Neural progenitor cell (in vitro differentiated cells): ENCODE results near the gene PFN1. TPM values are rescaled to one million over a fixed set of nuclear protein-coding genes. Genes with fewer than 3 reads are reported as not detected.

Experiments used
- DNase-seq: peaks from one replicate; pipeline ENCODE4 v3.0.0-alpha.2; 2016; ENCODE audit warnings: low spot score
- H2AFZ ChIP-seq: fragments of 200-600 bp; sonication (generic); replicated peaks from 2 replicates; pipeline ENCODE4 v1.6.1; 2016; ENCODE audit warnings: antibody characterized with exemption
- H3F3A ChIP-seq: fragments of 200-600 bp; sonication (generic); 2 replicates; pipeline ENCODE4 v1.6.1; 2016; ENCODE audit warnings: antibody characterized with exemption, low read depth
- H3K27ac ChIP-seq: fragments of 200-600 bp; sonication (generic); 2 replicates; pipeline ENCODE4 v1.5.1; 2016; ENCODE audit warnings: mild to moderate bottlenecking
- H3K27me3 ChIP-seq: fragments of 200-600 bp; sonication (generic); 2 replicates; pipeline ENCODE4 v1.6.1; 2016; ENCODE audit warnings: mild to moderate bottlenecking, moderate library complexity
- H3K36me3 ChIP-seq: fragments of 200-600 bp; sonication (generic); 2 replicates; pipeline ENCODE4 v1.5.1; 2016
- H3K4me1 ChIP-seq: fragments of 200-600 bp; sonication (generic); 2 replicates; pipeline ENCODE4 v1.6.1; 2016; ENCODE audit warnings: mixed run types
- H3K4me2 ChIP-seq: fragments of 200-600 bp; sonication (generic); 2 replicates; pipeline ENCODE4 v1.6.1; 2016
- H3K4me3 ChIP-seq: fragments of 200-600 bp; sonication (generic); 2 replicates; pipeline ENCODE4 v1.5.1; 2016
- H3K79me2 ChIP-seq: fragments of 200-600 bp; sonication (generic); 2 replicates; pipeline ENCODE4 v1.6.1; 2016; ENCODE audit warnings: low read depth
- H3K9ac ChIP-seq: fragments of 200-600 bp; sonication (generic); 2 replicates; pipeline ENCODE4 v1.6.1; 2016
- H3K9me3 ChIP-seq: fragments of 200-600 bp; sonication (generic); 2 replicates; pipeline ENCODE4 v1.5.1; 2016; ENCODE audit warnings: low read depth
- H4K20me1 ChIP-seq: fragments of 200-600 bp; sonication (generic); 2 replicates; pipeline ENCODE4 v1.6.1; 2016; ENCODE audit warnings: low read depth
- H3K27ac Mint-ChIP-seq: 3 replicates; pipeline ENCODE4 v1.8.0; 2021; ENCODE audit warnings: mixed read lengths
- H3K27me3 Mint-ChIP-seq: 2 replicates; pipeline ENCODE4 v1.8.0; 2022; ENCODE audit warnings: low read depth, mild to moderate bottlenecking, inconsistent platforms, moderate library complexity, mixed read lengths; ENCODE audit not compliant: insufficient read depth
- H3K36me3 Mint-ChIP-seq: 3 replicates; pipeline ENCODE4 v1.8.0; 2021; ENCODE audit warnings: mixed read lengths
- H3K4me1 Mint-ChIP-seq: 3 replicates; pipeline ENCODE4 v1.8.0; 2021; ENCODE audit warnings: mixed read lengths
- H3K4me3 Mint-ChIP-seq: 3 replicates; pipeline ENCODE4 v1.8.0; 2021; ENCODE audit warnings: mild to moderate bottlenecking, moderate library complexity, mixed read lengths
- H3K9me3 Mint-ChIP-seq: 3 replicates; pipeline ENCODE4 v1.8.0; 2020; ENCODE audit warnings: mixed read lengths
- EZH2 ChIP-seq: fragments of 200-600 bp; sonication (generic); IDR thresholded peaks from 2 replicates; pipeline ENCODE4 v1.6.1; 2017; ENCODE audit warnings: antibody characterized with exemption, mild to moderate bottlenecking, moderate library complexity
- EZH2phosphoT487 ChIP-seq: fragments of 200-600 bp; sonication (generic); IDR thresholded peaks from 2 replicates; pipeline ENCODE4 v1.6.1; 2017; ENCODE audit warnings: antibody characterized with exemption
- microRNA-seq: library from miRNA; unstranded; fragments of <30 nt; microRNA quantifications from one replicate; pipeline ENCODE4, GENCODE V29; 2016
- small RNA-seq: library from RNA; depleted of rRNA; stranded (forward); fragments of <200 nt; gene quantifications from one replicate; pipeline ENCODE3, GENCODE V24; 2015
- total RNA-seq: library from RNA; depleted of rRNA; stranded (reverse); fragments of >200 nt; gene quantifications from 2 replicates; pipeline ENCODE4 v1.2.3, GENCODE V29; 2015; ENCODE audit warnings: low replicate concordance
- TF ChIP-seq, protein P1 (sequence below): fragments of 200-600 bp; sonication (generic); IDR thresholded peaks from 2 replicates; pipeline ENCODE4 v1.5.1; 2017; ENCODE audit warnings: antibody characterized with exemption, mild to moderate bottlenecking

The PFN1 gene
- total RNA-seq, 1 donor from 2014 or later: 203 TPM

DNA sequence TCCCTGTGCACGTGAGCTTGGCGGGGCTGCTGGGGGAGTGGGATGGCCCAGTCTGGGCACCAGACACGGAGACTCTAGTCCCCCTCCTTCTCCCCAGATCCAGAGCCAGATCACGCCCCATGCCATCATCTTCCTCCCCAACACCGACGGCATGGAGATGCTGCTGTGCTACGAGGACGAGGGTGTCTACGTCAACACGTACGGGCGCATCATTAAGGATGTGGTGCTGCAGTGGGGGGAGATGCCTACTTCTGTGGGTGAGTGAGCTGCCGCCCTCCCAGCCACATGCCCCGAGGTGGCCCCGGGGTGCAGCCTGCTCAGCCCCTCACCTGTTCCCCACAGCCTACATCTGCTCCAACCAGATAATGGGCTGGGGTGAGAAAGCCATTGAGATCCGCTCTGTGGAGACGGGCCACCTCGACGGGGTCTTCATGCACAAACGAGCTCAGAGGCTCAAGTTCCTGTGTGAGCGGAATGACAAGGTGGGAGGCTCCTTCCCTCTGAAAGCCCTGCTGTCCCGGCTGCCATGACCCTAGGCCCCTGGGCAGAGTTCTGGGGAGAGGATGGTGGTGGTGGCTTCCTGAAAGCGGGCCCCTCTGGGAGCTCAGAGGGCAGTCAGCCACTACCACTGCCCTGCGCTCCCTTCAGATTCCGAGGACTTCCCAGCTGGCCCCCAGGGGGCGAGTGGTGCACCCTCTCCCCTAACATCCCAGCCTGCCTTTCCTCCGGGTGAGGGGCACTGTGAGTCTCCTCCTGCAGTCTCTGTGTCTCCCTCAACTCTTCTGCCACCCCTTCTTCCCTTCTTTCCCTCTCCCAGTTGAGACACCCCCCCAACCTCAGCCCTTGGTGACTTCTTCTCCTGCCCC lies 51.8 kb downstream of the PFN1 start:
- peaks cover 21% of the 10 kb centered on the region for H3K27me3 ChIP-seq
- no peak overlapping the region for H3K4me3 Mint-ChIP-seq
- no peaks in the 10 kb centered on the region for H3K4me1 ChIP-seq
- no peaks in the 10 kb centered on the region for H3K9me3 ChIP-seq
- no peak overlapping the region for H3K27ac ChIP-seq
- no peaks in the 10 kb centered on the region for H4K20me1 ChIP-seq
- peaks cover 11% of the 10 kb centered on the region for H3K36me3 Mint-ChIP-seq
- H3K27ac Mint-ChIP-seq: no peak overlapping the region
- H2AFZ ChIP-seq: no peak overlapping the region
- H3F3A ChIP-seq: peaks cover 10% of the 10 kb centered on the region
- no peaks in the 10 kb centered on the region for H3K36me3 ChIP-seq
- H3K9ac ChIP-seq: no peak overlapping the region
- H3K4me3 ChIP-seq: no peak overlapping the region
- TF ChIP-seq EZH2phosphoT487 (no peak), EZH2 (no peak)
- TF ChIP-seq, protein P1, sequence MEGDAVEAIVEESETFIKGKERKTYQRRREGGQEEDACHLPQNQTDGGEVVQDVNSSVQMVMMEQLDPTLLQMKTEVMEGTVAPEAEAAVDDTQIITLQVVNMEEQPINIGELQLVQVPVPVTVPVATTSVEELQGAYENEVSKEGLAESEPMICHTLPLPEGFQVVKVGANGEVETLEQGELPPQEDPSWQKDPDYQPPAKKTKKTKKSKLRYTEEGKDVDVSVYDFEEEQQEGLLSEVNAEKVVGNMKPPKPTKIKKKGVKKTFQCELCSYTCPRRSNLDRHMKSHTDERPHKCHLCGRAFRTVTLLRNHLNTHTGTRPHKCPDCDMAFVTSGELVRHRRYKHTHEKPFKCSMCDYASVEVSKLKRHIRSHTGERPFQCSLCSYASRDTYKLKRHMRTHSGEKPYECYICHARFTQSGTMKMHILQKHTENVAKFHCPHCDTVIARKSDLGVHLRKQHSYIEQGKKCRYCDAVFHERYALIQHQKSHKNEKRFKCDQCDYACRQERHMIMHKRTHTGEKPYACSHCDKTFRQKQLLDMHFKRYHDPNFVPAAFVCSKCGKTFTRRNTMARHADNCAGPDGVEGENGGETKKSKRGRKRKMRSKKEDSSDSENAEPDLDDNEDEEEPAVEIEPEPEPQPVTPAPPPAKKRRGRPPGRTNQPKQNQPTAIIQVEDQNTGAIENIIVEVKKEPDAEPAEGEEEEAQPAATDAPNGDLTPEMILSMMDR: no peak
- H3K4me2 ChIP-seq: no peak overlapping the region
- peaks cover 2% of the 10 kb centered on the region for H3K4me1 Mint-ChIP-seq
- no peaks in the 10 kb centered on the region for H3K79me2 ChIP-seq
- no peak for DNase-seq
- H3K9me3 Mint-ChIP-seq: no peaks in the 10 kb centered on the region
- H3K27me3 Mint-ChIP-seq: peaks cover 11% of the 10 kb centered on the region

DNA sequence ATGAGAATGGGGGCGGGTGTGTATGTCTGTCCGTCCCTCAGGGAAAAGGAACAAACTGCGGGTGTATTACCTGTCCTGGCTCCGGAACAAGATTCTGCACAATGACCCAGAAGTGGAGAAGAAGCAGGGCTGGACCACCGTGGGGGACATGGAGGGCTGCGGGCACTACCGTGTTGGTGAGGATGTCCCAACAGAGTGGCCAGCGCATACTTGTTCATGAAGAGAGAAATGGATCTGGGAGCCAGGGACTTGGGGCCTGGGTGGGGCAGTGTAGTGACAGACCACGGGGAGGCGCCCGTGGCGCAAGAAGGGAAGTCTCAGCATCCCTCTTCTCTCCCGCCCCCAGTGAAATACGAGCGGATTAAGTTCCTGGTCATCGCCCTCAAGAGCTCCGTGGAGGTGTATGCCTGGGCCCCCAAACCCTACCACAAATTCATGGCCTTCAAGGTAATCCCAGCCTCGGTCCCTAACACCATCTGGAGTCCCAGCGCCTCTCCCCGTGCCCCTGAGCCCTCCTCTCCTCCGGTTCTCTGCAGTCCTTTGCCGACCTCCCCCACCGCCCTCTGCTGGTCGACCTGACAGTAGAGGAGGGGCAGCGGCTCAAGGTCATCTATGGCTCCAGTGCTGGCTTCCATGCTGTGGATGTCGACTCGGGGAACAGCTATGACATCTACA lies 52.5 kb downstream of the PFN1 start:
- Histone ChIP-seq H4K20me1 (no peaks in the 10 kb centered on the region), H2AFZ (no peak overlapping the region), H3K36me3 (no peaks in the 10 kb centered on the region), H3K4me2 (no peak overlapping the region), H3F3A (peaks cover 10% of the 10 kb centered on the region), H3K27ac (no peak overlapping the region), H3K9ac (no peak overlapping the region), H3K79me2 (no peaks in the 10 kb centered on the region), H3K9me3 (no peaks in the 10 kb centered on the region), H3K4me3 (no peak overlapping the region), H3K27me3 (peaks cover 20% of the 10 kb centered on the region), H3K4me1 (no peaks in the 10 kb centered on the region)
- TF ChIP-seq EZH2phosphoT487: no peak
- TF ChIP-seq, protein P1: peak; percentile 19
- H3K4me1 Mint-ChIP-seq: peaks cover 2% of the 10 kb centered on the region
- peak; percentile 36 for DNase-seq
- H3K9me3 Mint-ChIP-seq: no peaks in the 10 kb centered on the region
- H3K27ac Mint-ChIP-seq: no peak overlapping the region
- no peak overlapping the region for H3K4me3 Mint-ChIP-seq
- peaks cover 11% of the 10 kb centered on the region for H3K36me3 Mint-ChIP-seq
- H3K27me3 Mint-ChIP-seq: peaks cover 11% of the 10 kb centered on the region

Small RNAs within 50 kb of the gene (microRNA-seq; reads per million reads assigned to microRNA genes)
- gene MIR6864 (not detected), gene MIR6865 (not detected)

Small RNAs within 50 kb of the gene (small RNA-seq; reads per million reads assigned to genes)
- gene MIR6864 (not detected), gene MIR6865 (not detected)

Other genes starting within 250 kb of the PFN1 start
- 22.4 and 38.1 TPM in 2 replicates for gene PELP1, start 244.4 kb downstream of the PFN1 start, total RNA-seq
- gene ARRB2, start 237.9 kb downstream of the PFN1 start, total RNA-seq: 33.3 and 64.9 TPM in 2 replicates
- gene MED11, start 217.1 kb downstream of the PFN1 start, total RNA-seq: 27.3 and 31.6 TPM in 2 replicates
- gene ZMYND15, start 208.7 kb downstream of the PFN1 start, total RNA-seq: not detected in 2 replicates
- 0.21 and 0.43 TPM in 2 replicates for gene CXCL16, start 208.6 kb downstream of the PFN1 start, total RNA-seq
- not detected in 2 replicates for gene TM4SF5, start 176.6 kb downstream of the PFN1 start, total RNA-seq
- 0.31 TPM in 1 of 2 replicates, not detected in the other for gene VMO1, start 162.2 kb downstream of the PFN1 start, total RNA-seq
- not detected in 2 replicates for gene GLTPD2, start 159.6 kb downstream of the PFN1 start, total RNA-seq
- gene PSMB6, start 152.4 kb downstream of the PFN1 start, total RNA-seq: 144 and 199 TPM in 2 replicates
- gene PLD2, start 141.4 kb downstream of the PFN1 start, total RNA-seq: 23.8 and 36.0 TPM in 2 replicates
- 26.2 and 34.6 TPM in 2 replicates for gene MINK1, start 115.2 kb downstream of the PFN1 start, total RNA-seq
- gene C17orf107, start 49.0 kb downstream of the PFN1 start, total RNA-seq: 1.1 and 2.3 TPM in 2 replicates
- gene CHRNE, start 45.4 kb downstream of the PFN1 start, total RNA-seq: 0.19 TPM in 1 of 2 replicates, not detected in the other
- not detected in 2 replicates for gene GP1BA, start 16.3 kb downstream of the PFN1 start, total RNA-seq
- gene SLC25A11, start 8.5 kb downstream of the PFN1 start, total RNA-seq: 35.3 and 61.6 TPM in 2 replicates
- gene RNF167, start 8.3 kb downstream of the PFN1 start, total RNA-seq: 43.9 and 82.1 TPM in 2 replicates
- gene ENO3, start 2.6 kb upstream of the PFN1 start, total RNA-seq: 20.8 and 24.5 TPM in 2 replicates
- gene SPAG7, start 19.3 kb upstream of the PFN1 start, total RNA-seq: 79.7 and 97.6 TPM in 2 replicates
- gene CAMTA2, start 39.1 kb upstream of the PFN1 start, total RNA-seq: 0.34 and 1.8 TPM in 2 replicates
- 0.28 and 0.52 TPM in 2 replicates for gene INCA1, start 49.0 kb upstream of the PFN1 start, total RNA-seq
- gene KIF1C, start 49.4 kb upstream of the PFN1 start, total RNA-seq: 22.1 and 22.2 TPM in 2 replicates
- 0.31 TPM in 1 of 2 replicates, not detected in the other for gene SLC52A1, start 86.9 kb upstream of the PFN1 start, total RNA-seq
- gene ZFP3, start 129.9 kb upstream of the PFN1 start, total RNA-seq: 0.19 and 0.34 TPM in 2 replicates
- gene ZNF232, start 163.3 kb upstream of the PFN1 start, total RNA-seq: 25.5 and 29.4 TPM in 2 replicates
- gene USP6, start 167.5 kb upstream of the PFN1 start, total RNA-seq: 0.09 and 0.17 TPM in 2 replicates
- 19.5 and 25.3 TPM in 2 replicates for gene ZNF594, start 243.3 kb upstream of the PFN1 start, total RNA-seq